ENCODE results near the gene XRRA1.
A peak's percentile ranks its signal among the peaks of the same experiment; 100 is the strongest.

Gene XRRA1

GRCh38 chr11:74948898-74949752 is at the start of gene XRRA1, which contains the start of gene SPCS2 (continued):
- no peak for TF ChIP-seq ZBTB44 (tag by site-specific recombination; IDR thresholded peaks at IDR 0.05)
- TF ChIP-seq ZNF175 (tag by site-specific recombination; IDR thresholded peaks at IDR 0.05): no peak
- 0 out of 2 replicates have a peak, but pooled peaks have one; percentile 44 for TF ChIP-seq ZNF692 (tag by site-specific recombination; IDR thresholded peaks at IDR 0.05)
- TF ChIP-seq, protein P1, sequence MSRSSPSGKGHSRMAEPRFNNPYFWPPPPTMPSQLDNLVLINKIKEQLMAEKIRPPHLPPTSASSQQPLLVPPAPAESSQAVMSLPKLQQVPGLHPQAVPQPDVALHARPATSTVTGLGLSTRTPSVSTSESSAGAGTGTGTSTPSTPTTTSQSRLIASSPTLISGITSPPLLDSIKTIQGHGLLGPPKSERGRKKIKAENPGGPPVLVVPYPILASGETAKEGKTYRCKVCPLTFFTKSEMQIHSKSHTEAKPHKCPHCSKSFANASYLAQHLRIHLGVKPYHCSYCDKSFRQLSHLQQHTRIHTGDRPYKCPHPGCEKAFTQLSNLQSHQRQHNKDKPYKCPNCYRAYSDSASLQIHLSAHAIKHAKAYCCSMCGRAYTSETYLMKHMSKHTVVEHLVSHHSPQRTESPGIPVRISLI (tag by site-specific recombination; IDR thresholded peaks at IDR 0.05): no peak
- 0 out of 2 replicates have a peak, but pooled peaks have one; percentile 19 for TF ChIP-seq OVOL3 (tag by site-specific recombination; IDR thresholded peaks at IDR 0.05)
- TF ChIP-seq ZNF366 (tag by site-specific recombination; conservative IDR thresholded peaks at IDR 0.05): no peak
- peak; percentile 76 for TF ChIP-seq ZEB2 (tag by site-specific recombination; IDR thresholded peaks at IDR 0.05)
- TF ChIP-seq, protein P2, sequence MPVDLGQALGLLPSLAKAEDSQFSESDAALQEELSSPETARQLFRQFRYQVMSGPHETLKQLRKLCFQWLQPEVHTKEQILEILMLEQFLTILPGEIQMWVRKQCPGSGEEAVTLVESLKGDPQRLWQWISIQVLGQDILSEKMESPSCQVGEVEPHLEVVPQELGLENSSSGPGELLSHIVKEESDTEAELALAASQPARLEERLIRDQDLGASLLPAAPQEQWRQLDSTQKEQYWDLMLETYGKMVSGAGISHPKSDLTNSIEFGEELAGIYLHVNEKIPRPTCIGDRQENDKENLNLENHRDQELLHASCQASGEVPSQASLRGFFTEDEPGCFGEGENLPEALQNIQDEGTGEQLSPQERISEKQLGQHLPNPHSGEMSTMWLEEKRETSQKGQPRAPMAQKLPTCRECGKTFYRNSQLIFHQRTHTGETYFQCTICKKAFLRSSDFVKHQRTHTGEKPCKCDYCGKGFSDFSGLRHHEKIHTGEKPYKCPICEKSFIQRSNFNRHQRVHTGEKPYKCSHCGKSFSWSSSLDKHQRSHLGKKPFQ (tag by site-specific recombination; IDR thresholded peaks at IDR 0.05): no peak
- TF ChIP-seq, protein P3, sequence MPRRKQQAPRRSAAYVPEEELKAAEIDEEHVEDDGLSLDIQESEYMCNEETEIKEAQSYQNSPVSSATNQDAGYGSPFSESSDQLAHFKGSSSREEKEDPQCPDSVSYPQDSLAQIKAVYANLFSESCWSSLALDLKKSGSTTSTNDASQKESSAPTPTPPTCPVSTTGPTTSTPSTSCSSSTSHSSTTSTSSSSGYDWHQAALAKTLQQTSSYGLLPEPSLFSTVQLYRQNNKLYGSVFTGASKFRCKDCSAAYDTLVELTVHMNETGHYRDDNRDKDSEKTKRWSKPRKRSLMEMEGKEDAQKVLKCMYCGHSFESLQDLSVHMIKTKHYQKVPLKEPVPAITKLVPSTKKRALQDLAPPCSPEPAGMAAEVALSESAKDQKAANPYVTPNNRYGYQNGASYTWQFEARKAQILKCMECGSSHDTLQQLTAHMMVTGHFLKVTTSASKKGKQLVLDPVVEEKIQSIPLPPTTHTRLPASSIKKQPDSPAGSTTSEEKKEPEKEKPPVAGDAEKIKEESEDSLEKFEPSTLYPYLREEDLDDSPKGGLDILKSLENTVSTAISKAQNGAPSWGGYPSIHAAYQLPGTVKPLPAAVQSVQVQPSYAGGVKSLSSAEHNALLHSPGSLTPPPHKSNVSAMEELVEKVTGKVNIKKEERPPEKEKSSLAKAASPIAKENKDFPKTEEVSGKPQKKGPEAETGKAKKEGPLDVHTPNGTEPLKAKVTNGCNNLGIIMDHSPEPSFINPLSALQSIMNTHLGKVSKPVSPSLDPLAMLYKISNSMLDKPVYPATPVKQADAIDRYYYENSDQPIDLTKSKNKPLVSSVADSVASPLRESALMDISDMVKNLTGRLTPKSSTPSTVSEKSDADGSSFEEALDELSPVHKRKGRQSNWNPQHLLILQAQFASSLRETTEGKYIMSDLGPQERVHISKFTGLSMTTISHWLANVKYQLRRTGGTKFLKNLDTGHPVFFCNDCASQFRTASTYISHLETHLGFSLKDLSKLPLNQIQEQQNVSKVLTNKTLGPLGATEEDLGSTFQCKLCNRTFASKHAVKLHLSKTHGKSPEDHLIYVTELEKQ (tag by site-specific recombination; IDR thresholded peaks at IDR 0.05; ENCODE audit: borderline replicate concordance): no peak
- TF ChIP-seq SP2 (tag by site-specific recombination; IDR thresholded peaks at IDR 0.05): peak; percentile 92
- no peak for TF ChIP-seq MEIS1 (CRISPR knock-in tag; IDR thresholded peaks at IDR 0.05; ENCODE audit: borderline replicate concordance)
- TF ChIP-seq ZNF626 (tag by site-specific recombination; IDR thresholded peaks at IDR 0.05): no peak
- TF ChIP-seq ZNF629 (tag by site-specific recombination; IDR thresholded peaks at IDR 0.05): peak; percentile 56
- TF ChIP-seq PRDM4 (tag by site-specific recombination; IDR thresholded peaks at IDR 0.05): no peak
- peak; percentile 26; the same call in 1 of the 2 replicates for TF ChIP-seq ZNF2 (tag by site-specific recombination; IDR thresholded peaks at IDR 0.05)
- TF ChIP-seq ZNF473 (tag by site-specific recombination; IDR thresholded peaks at IDR 0.05): no peak
- peak; percentile 92 for TF ChIP-seq ZNF76 (tag by site-specific recombination; IDR thresholded peaks at IDR 0.05; ENCODE audit: borderline replicate concordance, low read depth)
- no peak for TF ChIP-seq ZNF398 (tag by site-specific recombination; IDR thresholded peaks at IDR 0.05)
- TF ChIP-seq, protein P4, sequence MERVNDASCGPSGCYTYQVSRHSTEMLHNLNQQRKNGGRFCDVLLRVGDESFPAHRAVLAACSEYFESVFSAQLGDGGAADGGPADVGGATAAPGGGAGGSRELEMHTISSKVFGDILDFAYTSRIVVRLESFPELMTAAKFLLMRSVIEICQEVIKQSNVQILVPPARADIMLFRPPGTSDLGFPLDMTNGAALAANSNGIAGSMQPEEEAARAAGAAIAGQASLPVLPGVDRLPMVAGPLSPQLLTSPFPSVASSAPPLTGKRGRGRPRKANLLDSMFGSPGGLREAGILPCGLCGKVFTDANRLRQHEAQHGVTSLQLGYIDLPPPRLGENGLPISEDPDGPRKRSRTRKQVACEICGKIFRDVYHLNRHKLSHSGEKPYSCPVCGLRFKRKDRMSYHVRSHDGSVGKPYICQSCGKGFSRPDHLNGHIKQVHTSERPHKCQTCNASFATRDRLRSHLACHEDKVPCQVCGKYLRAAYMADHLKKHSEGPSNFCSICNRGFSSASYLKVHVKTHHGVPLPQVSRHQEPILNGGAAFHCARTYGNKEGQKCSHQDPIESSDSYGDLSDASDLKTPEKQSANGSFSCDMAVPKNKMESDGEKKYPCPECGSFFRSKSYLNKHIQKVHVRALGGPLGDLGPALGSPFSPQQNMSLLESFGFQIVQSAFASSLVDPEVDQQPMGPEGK (tag by site-specific recombination; IDR thresholded peaks at IDR 0.05): 0 out of 2 replicates have a peak, but pooled peaks have one; percentile 16
- TF ChIP-seq ZNF10 (tag by site-specific recombination; IDR thresholded peaks at IDR 0.05): no peak

Measured in HEK293 (cell line).